Mesendoderm (in vitro differentiated cells): ENCODE measurements around the gene SRSF11.

Experiments used
- DNase-seq: peaks from one replicate; pipeline ENCODE4 v3.0.0; 2013
- H2AK5ac ChIP-seq: 2 replicates; pipeline ENCODE4 v1.6.1; 2013; ENCODE audit warnings: low read length, inconsistent platforms
- H2BK120ac ChIP-seq: 2 replicates; pipeline ENCODE4 v1.6.1; 2013; ENCODE audit warnings: low read depth, mild to moderate bottlenecking, low read length, moderate library complexity, mixed read lengths
- H2BK15ac ChIP-seq: replicated peaks from 2 replicates; pipeline ENCODE4 v1.6.1; 2013; ENCODE audit warnings: low read depth, mild to moderate bottlenecking, moderate library complexity
- H2BK5ac ChIP-seq: 2 replicates; pipeline ENCODE4 v1.6.1; 2013; ENCODE audit warnings: low read length, inconsistent platforms
- H3K18ac ChIP-seq: 2 replicates; pipeline ENCODE4 v1.6.1; 2013; ENCODE audit warnings: mild to moderate bottlenecking, low read length, mixed read lengths
- H3K23ac ChIP-seq: one replicate; pipeline ENCODE4 v1.6.1; 2013; ENCODE audit warnings: low read length
- H3K27ac ChIP-seq: 2 replicates; pipeline ENCODE4 v1.5.1; 2013; ENCODE audit warnings: low read depth, mild to moderate bottlenecking, inconsistent platforms, low read length, moderate library complexity
- H3K27me3 ChIP-seq: 2 replicates; pipeline ENCODE4 v1.6.1; 2013; ENCODE audit warnings: low read length, control low read depth, mild to moderate bottlenecking, inconsistent platforms; ENCODE audit not compliant: insufficient read depth, poor library complexity
- H3K36me3 ChIP-seq: 2 replicates; pipeline ENCODE4 v1.6.1; 2013; ENCODE audit warnings: low read length, inconsistent platforms; ENCODE audit not compliant: control insufficient read depth, insufficient read depth
- H3K4ac ChIP-seq: one replicate; pipeline ENCODE4 v1.6.1; 2013; ENCODE audit warnings: low read depth, mild to moderate bottlenecking, low read length, moderate library complexity
- H3K4me1 ChIP-seq: 2 replicates; pipeline ENCODE4 v1.6.1; 2013; ENCODE audit warnings: low read depth, low read length, inconsistent platforms; ENCODE audit not compliant: control insufficient read depth
- H3K4me2 ChIP-seq: 2 replicates; pipeline ENCODE4 v1.6.1; 2013; ENCODE audit warnings: low read length
- H3K4me3 ChIP-seq: 2 replicates; pipeline ENCODE4 v1.5.1; 2013; ENCODE audit warnings: mild to moderate bottlenecking, low read length
- H3K56ac ChIP-seq: one replicate; pipeline ENCODE4 v1.6.1; 2013; ENCODE audit warnings: low read length
- H3K79me1 ChIP-seq: 2 replicates; pipeline ENCODE4 v1.6.1; 2013; ENCODE audit warnings: low read length, inconsistent platforms
- H3K79me2 ChIP-seq: 2 replicates; pipeline ENCODE4 v1.6.1; 2013; ENCODE audit warnings: mild to moderate bottlenecking, low read length; ENCODE audit not compliant: control insufficient read depth, insufficient read depth
- H3K9ac ChIP-seq: 2 replicates; pipeline ENCODE4 v1.6.1; 2013; ENCODE audit warnings: low read length, inconsistent platforms
- H4K5ac ChIP-seq: one replicate; pipeline ENCODE4 v1.6.1; 2013; ENCODE audit warnings: low read length
- H4K8ac ChIP-seq: one replicate; pipeline ENCODE4 v1.6.1; 2013; ENCODE audit warnings: low read depth, mild to moderate bottlenecking, control low read depth, low read length, moderate library complexity
- WGBS: extraction: QIAGEN DNeasy Blood & Tissue Kit; methylation state at CpG from one replicate; pipeline ENCODE4 v1.1.7; 2013; ENCODE audit warnings: low lambda C conversion rate, missing lambda C conversion rate; ENCODE audit not compliant: insufficient coverage; ENCODE audit errors: extremely low coverage; 5-methylcytosine and 5-hydroxymethylcytosine counted together

SRSF11 gene

DNA sequence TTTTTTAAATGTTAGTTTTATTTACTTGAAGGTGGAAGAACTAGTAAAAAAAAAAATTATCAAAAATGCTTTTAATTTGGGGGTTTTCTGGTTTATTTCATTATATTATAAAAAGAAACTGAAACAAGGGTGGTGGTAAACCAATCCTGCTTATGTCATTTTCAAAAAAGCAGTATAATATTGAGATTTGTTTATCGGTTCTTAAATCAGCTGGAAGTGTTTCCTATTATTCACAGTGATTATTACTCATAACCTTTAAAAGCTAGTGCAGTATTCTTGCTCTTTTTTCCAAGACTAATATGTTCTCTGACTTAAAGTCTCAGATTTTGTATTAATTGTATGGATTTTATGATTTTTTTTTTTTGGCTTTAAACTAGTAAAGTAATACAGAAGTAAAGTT is 10.4 kb upstream of the SRSF11 start:
- no peak overlapping the region for H3K9ac ChIP-seq
- H3K79me1 ChIP-seq = peaks cover 6% of the 10 kb centered on the region
- no peaks in the 10 kb centered on the region for H3K27me3 ChIP-seq
- H2BK120ac ChIP-seq = no peak overlapping the region
- no peak overlapping the region for H2AK5ac ChIP-seq
- H3K18ac ChIP-seq = no peak overlapping the region
- no peak overlapping the region for H3K56ac ChIP-seq
- no CpG with 5 or more reads among the region's 1 CpG for WGBS
- no peak overlapping the region for H2BK5ac ChIP-seq
- H4K5ac ChIP-seq = no peak overlapping the region
- no peak overlapping the region for H3K4ac ChIP-seq
- no peak overlapping the region for H4K8ac ChIP-seq
- no peak overlapping the region for H3K23ac ChIP-seq
- peaks cover 2% of the 10 kb centered on the region for H3K4me1 ChIP-seq
- no peak overlapping the region for H3K27ac ChIP-seq
- H2BK15ac ChIP-seq = no peak overlapping the region
- peaks cover 49% of the 10 kb centered on the region for H3K79me2 ChIP-seq
- no peak overlapping the region for H3K4me2 ChIP-seq
- H3K36me3 ChIP-seq = no peaks in the 10 kb centered on the region
- DNase-seq = no peak
- H3K4me3 ChIP-seq = no peak overlapping the region

DNA sequence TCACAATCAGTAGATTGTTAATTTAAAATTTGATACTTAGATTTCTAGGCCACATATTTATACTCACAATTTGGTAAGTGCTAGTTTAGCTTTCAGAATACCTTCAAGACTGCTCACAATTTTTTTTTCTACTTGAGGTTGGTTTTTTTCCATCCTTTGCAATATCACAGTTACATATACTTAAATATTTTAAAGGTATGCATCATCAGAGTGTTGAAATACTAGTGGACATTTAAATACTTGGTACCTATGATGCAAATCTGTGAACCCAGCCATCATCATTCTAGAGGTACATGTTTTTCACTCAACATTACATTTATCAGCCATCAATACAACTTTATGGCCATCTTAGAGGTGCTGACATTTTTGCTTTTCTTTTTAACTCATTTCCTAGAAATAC is 9.6 kb upstream of the SRSF11 start:
- no peak overlapping the region for H2AK5ac ChIP-seq
- H4K8ac ChIP-seq = no peak overlapping the region
- H3K4me2 ChIP-seq = no peak overlapping the region
- H3K36me3 ChIP-seq = no peaks in the 10 kb centered on the region
- no peak overlapping the region for H3K23ac ChIP-seq
- H3K4ac ChIP-seq = no peak overlapping the region
- no peak overlapping the region for H3K27ac ChIP-seq
- H3K4me3 ChIP-seq = no peak overlapping the region
- no peak overlapping the region for H3K56ac ChIP-seq
- H2BK120ac ChIP-seq = no peak overlapping the region
- peaks cover 45% of the 10 kb centered on the region for H3K79me2 ChIP-seq
- no peak overlapping the region for H2BK15ac ChIP-seq
- no peak overlapping the region for H2BK5ac ChIP-seq
- no peak for DNase-seq
- H3K27me3 ChIP-seq = no peaks in the 10 kb centered on the region
- H3K79me1 ChIP-seq = peaks cover 6% of the 10 kb centered on the region
- peaks cover 2% of the 10 kb centered on the region for H3K4me1 ChIP-seq
- no peak overlapping the region for H4K5ac ChIP-seq
- H3K9ac ChIP-seq = no peak overlapping the region
- no peak overlapping the region for H3K18ac ChIP-seq

DNA sequence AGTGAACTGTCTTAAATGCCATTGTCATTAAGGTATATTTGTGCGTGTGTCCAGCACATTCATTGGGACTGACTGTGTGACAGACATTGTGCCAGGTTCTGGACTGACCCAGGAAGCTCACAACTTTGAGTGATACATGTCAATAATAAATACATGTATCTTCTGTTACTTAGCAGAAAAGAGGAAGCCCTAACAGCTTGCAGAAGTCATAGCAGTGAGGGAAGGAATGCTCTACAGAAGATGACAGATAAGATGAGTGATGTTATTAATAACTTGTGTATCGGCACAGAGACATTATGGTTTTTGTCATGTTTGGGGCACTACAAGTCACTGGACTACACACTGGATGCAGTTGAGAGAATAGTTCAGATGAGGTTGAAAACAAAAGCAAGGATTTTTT is 1.2 kb upstream of the SRSF11 start:
- no CpG with 5 or more reads among the region's 2 CpGs for WGBS

DNA sequence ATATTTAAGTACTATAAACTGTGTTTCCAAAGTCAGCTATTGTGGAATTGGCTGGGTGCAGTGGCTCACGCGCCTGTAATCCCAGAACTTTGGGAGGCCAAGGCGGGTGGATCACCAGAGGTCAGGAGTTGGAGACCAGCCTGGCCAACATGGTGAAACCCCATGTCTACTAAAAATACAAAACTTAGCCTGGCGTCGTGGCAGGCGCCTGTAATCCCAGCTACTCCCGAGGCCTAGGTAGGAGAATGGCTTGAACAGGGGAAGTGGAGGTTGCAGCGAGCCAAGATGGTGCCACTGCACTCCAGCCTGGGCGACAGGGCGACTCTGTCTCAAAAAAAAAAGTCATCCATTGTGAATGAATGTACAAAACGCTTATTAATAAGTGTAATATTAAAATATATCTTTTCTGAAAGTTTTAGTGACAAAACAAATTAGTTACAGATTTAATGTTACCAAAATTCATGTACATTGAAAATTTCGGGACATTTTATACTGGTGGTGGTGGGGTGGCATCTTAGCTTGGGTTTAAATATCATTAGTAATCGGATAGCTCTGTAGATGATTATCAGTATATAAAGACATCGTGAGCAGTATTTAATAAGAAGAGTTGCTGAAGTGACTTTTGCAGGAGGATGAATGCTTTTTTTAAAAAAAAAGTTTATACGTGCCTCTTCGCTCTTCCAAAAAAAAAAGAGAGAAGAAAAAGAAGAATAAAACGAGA is 503 bp upstream of the SRSF11 start:
- Histone ChIP-seq H2AK5ac (no peak overlapping the region), H3K18ac (no peak overlapping the region), H3K56ac (no peak overlapping the region), H3K4me2 (no peak overlapping the region), H3K79me2 (peaks cover 39% of the 10 kb centered on the region), H3K36me3 (no peaks in the 10 kb centered on the region), H3K79me1 (peaks cover 2% of the 10 kb centered on the region), H3K27me3 (no peaks in the 10 kb centered on the region), H2BK15ac (no peak overlapping the region), H3K23ac (no peak overlapping the region), H3K4me3 (no peak overlapping the region), H3K4me1 (peaks cover 1% of the 10 kb centered on the region), H3K9ac (no peak overlapping the region), H3K4ac (no peak overlapping the region), H2BK120ac (no peak overlapping the region), H3K27ac (no peak overlapping the region), H2BK5ac (no peak overlapping the region), H4K8ac (no peak overlapping the region), H4K5ac (no peak overlapping the region)
- DNase-seq = no peak
- no CpG with 5 or more reads among the region's 17 CpGs for WGBS

More for the DNA sequence above, 1.2 kb upstream of the SRSF11 start:
- Histone ChIP-seq H3K4ac (no peak overlapping the region), H3K18ac (no peak overlapping the region), H4K8ac (no peak overlapping the region), H3K23ac (no peak overlapping the region), H3K36me3 (no peaks in the 10 kb centered on the region), H3K56ac (no peak overlapping the region), H2AK5ac (no peak overlapping the region), H4K5ac (no peak overlapping the region), H3K4me3 (no peak overlapping the region), H3K79me2 (peaks cover 40% of the 10 kb centered on the region), H3K79me1 (no peaks in the 10 kb centered on the region), H2BK120ac (no peak overlapping the region), H3K9ac (no peak overlapping the region), H3K4me1 (peaks cover 1% of the 10 kb centered on the region), H3K27me3 (no peaks in the 10 kb centered on the region), H2BK5ac (no peak overlapping the region), H2BK15ac (no peak overlapping the region), H3K27ac (no peak overlapping the region), H3K4me2 (no peak overlapping the region)
- DNase-seq = no peak

DNA sequence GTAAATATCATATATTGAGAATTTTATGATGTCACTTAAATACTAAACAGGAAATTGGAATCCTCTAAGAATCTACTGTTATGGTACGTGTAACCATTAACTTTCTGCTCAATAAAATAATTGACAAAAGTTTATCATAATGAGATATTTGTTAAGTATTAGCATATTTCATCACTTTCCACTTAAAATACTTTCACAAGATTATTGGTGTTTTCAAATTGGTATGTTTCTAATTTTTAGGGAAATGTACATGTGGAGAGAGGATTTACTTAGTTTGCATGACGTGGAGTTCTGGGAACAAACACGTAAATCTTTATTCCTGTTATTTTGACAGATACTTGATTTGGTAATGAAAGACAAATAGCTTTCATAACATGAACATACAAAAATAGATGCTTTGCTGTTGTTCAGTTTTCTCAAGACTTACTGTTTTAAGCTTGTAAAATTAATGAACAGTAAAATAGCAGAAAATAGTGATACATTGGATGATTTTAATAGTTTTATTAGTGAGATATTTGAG is 1.6 kb downstream of the SRSF11 start:
- no peak for DNase-seq

DNA sequence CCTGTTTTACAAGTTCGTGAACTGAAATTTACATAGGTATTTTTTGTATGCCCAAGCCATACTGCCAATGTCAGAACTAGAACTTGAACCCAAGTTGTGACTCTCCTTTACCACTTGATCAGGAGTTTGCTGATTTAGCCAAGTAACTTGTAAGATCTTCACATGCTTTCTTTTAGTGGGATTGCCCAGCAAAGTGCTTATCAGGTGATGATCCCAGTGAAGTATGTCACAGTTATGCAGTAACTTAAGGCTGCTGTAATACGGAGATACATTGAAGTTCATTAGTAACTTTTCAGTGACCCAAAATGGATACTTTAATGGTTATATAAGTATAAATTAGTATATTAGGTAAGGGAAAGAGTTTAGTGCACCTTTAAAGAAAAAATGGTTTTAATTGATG is 3.8 kb downstream of the SRSF11 start:
- Histone ChIP-seq H2BK120ac (no peak overlapping the region), H3K79me2 (peaks cover 46% of the 10 kb centered on the region), H3K18ac (no peak overlapping the region), H2AK5ac (no peak overlapping the region), H3K27ac (no peak overlapping the region), H3K27me3 (no peaks in the 10 kb centered on the region), H3K23ac (no peak overlapping the region), H3K4me3 (no peak overlapping the region), H3K56ac (no peak overlapping the region), H4K5ac (no peak overlapping the region), H3K9ac (no peak overlapping the region), H4K8ac (no peak overlapping the region), H3K4me1 (peaks cover 1% of the 10 kb centered on the region), H2BK15ac (no peak overlapping the region), H2BK5ac (no peak overlapping the region), H3K4me2 (no peak overlapping the region), H3K79me1 (peaks cover 8% of the 10 kb centered on the region), H3K4ac (no peak overlapping the region), H3K36me3 (peaks cover 2% of the 10 kb centered on the region)
- no CpG with 5 or more reads among the region's 2 CpGs for WGBS
- DNase-seq = peak; percentile 76

More for the DNA sequence above, 1.6 kb downstream of the SRSF11 start:
- Histone ChIP-seq H3K23ac (no peak overlapping the region), H3K79me2 (peaks cover 45% of the 10 kb centered on the region), H3K36me3 (no peaks in the 10 kb centered on the region), H3K27ac (no peak overlapping the region), H3K56ac (no peak overlapping the region), H3K4me1 (peaks cover 1% of the 10 kb centered on the region), H3K79me1 (peaks cover 6% of the 10 kb centered on the region), H4K5ac (no peak overlapping the region), H2BK15ac (no peak overlapping the region), H4K8ac (no peak overlapping the region), H3K4ac (no peak overlapping the region), H3K27me3 (no peaks in the 10 kb centered on the region), H2BK120ac (no peak overlapping the region), H3K4me2 (no peak overlapping the region), H3K4me3 (no peak overlapping the region), H2AK5ac (no peak overlapping the region), H2BK5ac (no peak overlapping the region), H3K9ac (no peak overlapping the region), H3K18ac (no peak overlapping the region)
- WGBS = no CpG with 5 or more reads among the region's 3 CpGs
